A172 (cell line): ENCODE measurements around the gene GPR183. TPM values are rescaled to one million over a fixed set of nuclear protein-coding genes. Genes with fewer than 3 reads are reported as not detected.
A peak's percentile ranks its signal among the peaks of the same experiment; 100 is the strongest.

Source experiments
- DNase-seq: peaks from one replicate; pipeline ENCODE4 v3.0.0-alpha.2; 2015; ENCODE audit warnings: low spot score
- total RNA-seq: library from RNA; depleted of rRNA; stranded (reverse); fragments of >200 nt; shearing (Covaris generic); gene quantifications from 2 replicates; pipeline ENCODE4 v1.2.3, GENCODE V29; 2014

The GPR183 gene
- total RNA-seq, 1 experiment from 2014 or later = not detected

DNA sequence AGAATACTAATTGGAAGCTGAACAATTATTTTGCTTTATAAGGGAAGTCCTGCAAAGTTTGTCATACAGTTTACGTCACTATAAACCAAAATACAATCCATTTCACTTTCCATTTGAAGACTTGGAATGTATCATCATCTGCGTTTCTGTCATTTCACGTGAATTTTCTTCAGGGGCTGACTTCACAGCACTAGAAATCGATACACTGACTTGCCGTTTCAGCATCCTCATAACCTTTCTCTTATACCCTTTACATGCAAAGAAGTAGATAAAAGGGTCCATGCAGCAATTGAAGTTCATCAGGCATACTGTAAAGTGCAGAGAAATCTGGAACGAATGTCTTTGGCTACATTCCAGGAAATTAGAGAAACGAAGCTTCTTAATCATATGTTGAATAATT, 12.2 kb downstream of the GPR183 start:
- DNase-seq = no peak

GRCh38 chr13:99294198-99294597, 13.0 kb downstream of the GPR183 start:
- DNase-seq = no peak

DNA sequence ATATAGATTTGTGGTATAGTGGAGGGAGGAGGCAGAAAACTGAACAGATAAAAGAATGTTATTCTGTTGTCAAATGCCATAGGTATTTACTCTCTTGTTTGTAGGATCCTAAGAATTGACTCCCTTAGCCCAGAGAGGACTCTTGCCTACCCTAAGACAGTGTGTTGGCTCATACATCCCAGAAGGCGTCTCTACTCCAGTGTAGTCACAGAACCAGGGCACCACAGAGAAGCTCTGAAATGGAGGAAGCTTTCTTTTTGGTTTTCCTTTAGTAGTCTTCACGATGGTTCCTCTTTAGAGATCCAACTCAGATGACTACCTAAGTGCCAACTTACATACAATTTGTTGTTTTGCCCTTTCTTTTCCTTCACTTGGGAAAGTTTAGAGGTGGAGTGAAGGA, 14.0 kb downstream of the GPR183 start:
- DNase-seq = no peak

GRCh38 chr13:99290894-99291293, 16.3 kb downstream of the GPR183 start:
- no peak for DNase-seq

DNA sequence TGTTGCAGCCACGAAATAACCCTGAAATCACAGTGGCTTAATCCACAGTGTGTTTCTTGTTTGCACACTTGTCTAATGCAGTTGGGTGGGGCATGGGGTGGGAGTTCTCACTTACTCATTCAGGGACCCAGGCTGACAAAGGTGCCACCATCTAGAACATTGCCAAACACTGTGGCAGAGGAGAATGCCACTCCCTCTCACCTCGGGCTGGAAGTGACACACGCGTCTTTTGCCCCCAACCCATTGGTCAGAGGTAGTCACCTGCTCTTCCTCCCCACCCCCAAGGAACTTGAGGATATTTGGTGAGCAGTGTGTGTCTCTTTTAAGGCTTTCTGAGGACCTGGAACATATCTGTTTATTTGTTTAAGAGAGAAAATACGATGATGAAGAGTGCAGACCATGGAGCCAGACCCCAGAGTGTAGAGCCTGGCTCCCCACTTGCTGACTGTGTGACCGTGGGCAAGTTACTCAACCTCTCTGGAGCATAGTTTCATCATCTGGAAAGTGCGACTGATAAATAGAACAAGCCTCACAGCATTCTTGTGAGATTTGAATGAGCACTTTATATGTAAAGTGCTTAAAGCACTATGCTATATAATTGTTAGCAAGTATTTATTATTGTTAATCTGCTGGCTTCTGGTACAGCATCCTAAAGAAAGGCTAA, 17.4 kb downstream of the GPR183 start:
- no peak for DNase-seq

DNA sequence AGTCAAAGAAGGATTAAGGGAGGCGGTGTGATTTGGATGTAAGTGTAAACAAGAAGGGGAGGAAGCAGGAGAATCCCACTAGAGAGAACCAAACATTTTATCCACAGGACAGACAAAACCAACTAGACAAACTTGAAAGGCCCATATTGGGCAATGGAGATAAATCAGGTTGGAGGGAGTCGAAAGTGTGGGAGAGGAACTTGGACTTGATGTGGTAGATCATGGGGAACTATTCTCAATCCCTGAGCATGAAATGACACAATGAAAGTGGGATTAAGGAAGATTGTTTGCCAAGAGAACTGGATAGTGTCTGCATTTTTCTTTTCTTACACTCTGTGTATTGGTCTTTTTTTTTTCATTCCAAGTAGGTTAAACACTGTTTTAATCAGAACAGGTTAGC, 17.9 kb downstream of the GPR183 start:
- DNase-seq = no peak

DNA sequence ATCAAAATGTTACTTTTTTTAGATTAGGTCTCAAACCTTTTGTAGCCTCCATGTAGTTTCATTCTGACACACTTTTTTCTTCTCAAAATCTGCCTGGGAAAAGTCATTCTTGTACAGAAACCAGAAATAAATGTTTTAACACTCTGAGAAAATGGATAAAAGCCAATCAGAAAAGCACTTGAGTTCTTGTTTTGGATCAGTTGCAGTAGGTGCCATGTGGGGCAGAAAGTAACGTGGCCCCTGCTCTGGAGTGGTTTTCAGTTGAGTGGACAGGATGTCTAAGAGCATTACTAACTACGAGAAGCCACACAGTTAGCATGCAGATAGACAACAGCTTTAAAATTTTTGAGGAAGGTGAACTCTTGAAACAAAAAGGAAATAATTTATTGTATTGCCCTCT, 19.1 kb downstream of the GPR183 start:
- no peak for DNase-seq

DNA sequence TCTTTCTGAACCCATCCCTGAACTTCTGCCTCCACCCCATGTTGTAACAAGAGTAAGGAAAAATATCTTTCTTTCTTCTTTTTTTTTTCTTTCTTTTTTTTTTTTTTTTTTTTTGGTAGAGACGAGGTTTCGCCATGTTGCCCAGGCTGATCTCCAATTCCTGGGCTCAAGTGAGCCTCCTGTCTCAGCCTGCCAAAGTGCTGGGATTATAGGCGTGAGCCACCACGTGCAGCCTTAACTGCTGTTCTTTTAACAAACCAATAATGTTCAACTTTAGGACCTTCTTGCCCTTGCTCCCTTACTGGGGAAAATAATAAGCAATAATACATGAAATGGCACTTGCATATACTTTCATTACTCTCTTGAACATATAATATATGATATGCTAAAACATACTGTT, 19.6 kb downstream of the GPR183 start:
- no peak for DNase-seq

DNA sequence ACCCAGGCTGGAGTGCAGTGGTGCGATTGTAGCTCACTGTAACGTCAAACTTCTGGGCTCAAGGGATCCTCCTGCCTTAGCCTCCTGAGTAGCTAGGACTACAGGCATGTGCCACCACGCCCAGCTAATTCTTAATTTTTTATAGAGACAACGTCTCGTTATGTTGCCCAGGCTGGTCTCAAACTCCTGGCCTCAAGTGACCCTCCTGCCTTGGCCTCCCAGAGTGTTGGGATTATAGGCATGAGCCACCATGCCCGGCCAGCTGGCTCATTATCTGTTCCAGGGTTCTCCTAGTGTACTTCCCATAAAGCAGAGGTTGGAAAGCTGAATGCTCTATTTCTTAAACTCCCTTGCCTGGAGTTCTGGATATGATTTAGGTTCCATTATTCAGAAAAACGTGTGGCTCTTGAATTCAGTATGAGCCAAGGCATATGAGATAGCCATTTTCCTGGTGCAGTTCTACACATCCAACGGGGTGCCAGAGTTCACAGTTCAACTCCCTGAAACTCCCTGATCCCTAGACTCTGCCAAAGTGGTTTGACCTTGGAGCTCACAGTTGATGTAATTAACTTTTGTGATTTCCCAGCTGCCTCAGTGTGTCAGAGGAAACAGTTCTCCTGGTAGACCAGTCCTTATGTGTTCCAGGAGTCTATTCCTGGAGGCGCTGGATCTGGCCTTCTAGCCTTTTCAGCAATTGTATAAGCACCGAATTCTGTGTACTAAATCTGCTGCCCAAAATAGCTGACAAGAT, 21.6 kb downstream of the GPR183 start:
- no peak for DNase-seq

- DNase-seq = no peak
Observed at GRCh38 chr13:99282264-99283231, 24.7 kb downstream of the GPR183 start.

GRCh38 chr13:99281811-99282263, 25.4 kb downstream of the GPR183 start:
- DNase-seq = no peak

DNA sequence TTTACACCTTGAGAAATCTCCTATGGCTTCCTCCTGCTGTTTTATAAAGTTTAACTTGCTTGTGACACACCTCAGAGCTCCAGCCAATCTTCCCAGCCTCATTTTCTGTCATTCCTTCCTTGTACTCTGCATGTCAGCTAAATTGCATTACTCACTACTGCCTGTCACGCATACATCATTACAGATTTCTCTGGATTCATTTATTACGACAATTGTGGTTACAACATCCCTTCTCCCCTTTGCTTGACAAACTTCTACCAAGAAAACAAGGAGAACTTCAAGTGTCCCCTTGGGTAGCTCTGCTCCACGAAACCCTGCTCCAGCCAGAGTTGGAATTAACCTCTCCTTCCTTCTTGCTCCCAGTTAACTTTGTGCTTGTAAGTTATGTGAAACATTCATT, 27.0 kb downstream of the GPR183 start:
- DNase-seq = no peak

DNA sequence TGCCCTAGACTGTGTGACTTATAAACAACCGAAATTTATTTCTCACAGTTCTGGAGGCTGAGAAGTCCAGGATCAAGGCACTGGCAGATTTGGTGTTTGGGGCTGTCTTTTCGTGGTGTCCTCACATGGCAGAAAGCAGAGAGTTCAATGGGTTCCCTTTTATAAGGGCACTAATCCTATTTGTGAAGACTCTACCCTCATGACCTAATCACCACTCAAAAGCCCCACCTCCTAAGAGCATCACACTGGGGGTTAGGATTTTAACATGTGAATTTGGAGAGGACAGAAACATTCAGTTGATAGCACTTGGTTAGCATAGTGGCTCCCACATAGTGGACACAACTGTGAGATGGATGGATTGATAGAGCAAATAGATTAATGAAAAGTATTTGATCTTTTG, 27.6 kb downstream of the GPR183 start:
- DNase-seq = no peak

DNA sequence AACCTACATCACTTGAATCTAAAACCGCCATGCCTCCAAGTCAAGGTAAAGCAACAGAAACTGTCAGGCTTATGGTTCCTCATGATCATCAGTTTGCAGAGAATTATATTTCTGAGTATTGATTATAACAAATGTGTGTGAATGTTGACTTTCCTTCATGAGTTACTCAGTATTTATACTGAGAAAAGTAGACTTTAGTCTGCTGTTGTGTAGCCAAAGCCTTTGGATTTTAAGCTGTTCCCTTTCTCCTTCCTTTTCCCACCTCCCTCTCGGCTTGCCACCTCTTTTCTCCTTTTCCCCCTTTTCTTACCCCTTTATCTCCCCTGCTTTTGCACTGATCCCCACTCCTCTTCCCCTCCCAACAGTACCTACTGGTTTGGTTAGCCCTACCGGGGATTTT, 28.4 kb downstream of the GPR183 start:
- DNase-seq = no peak

GRCh38 chr13:99278200-99278599, 29.0 kb downstream of the GPR183 start:
- no peak for DNase-seq

GRCh38 chr13:99277629-99278028, 29.6 kb downstream of the GPR183 start:
- DNase-seq = no peak

GRCh38 chr13:99276706-99277105, 30.5 kb downstream of the GPR183 start:
- no peak for DNase-seq

GRCh38 chr13:99275093-99275469, 32.1 kb downstream of the GPR183 start:
- peak; percentile 52 for DNase-seq

DNA sequence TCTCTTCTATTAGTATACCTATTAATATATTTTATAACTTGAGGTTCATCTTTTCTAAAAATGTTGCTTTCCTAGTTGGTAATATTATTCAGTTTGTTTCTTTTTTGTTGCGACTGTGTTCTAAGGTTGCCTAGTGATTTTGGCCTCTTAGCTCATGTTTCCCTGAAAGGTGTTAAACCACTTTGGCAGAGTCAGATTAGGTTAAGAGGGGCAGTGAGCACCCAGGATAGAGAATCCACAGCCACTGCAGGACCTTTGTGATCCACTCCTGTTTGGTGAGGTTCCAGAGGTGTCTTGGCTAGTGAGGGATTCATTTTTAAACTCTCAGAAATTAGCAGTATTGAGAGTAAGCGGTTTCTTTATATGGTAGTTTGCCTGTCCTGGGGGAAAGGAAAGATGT, 34.1 kb downstream of the GPR183 start:
- no peak for DNase-seq

GRCh38 chr13:99272481-99272880, 34.7 kb downstream of the GPR183 start:
- no peak for DNase-seq

- DNase-seq = no peak
Observed at GRCh38 chr13:99271249-99271648, 36.0 kb downstream of the GPR183 start.

DNA sequence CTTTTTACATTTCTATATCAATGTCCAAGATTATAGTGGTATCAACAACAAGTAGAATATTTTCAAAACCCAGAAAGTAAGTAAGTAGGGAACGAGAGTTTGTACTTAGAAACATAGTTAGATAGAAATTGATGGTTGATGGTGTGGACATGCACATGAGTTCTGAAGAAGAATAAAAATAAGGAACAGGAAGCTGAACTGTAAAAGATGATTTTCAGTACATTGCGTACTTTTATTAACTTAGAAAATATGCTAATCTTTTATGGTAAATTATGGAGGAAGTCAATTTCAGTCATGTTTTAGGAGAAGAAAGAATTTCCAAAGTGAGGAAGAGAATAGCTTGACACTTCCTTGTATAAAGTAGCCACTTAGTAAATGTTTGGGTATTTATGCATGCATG, 36.7 kb downstream of the GPR183 start:
- no peak for DNase-seq
